ENCODE measurements around the gene BST2.
A peak's percentile ranks its signal among the peaks of the same experiment; 100 is the strongest.

BST2 gene

GRCh38 chr19:17436094-17436873 lies 30.9 kb upstream of the BST2 start:
- no peaks in the 10 kb centered on the region for H3K36me3 ChIP-seq (ENCODE audit: insufficient read depth, low read length)

GRCh38 chr19:17435218-17435617 lies 29.8 kb upstream of the BST2 start:
- no peaks in the 10 kb centered on the region for H3K36me3 ChIP-seq (ENCODE audit: insufficient read depth, low read length)
- H3K9me3 ChIP-seq (ENCODE audit: low read length), result no peaks in the 10 kb centered on the region
- H3K4me3 ChIP-seq (ENCODE audit: low read depth in 1 of 2, low read length in 2 of 2), result no peak overlapping the region
- H3K9ac ChIP-seq (ENCODE audit: low read length), result no peak overlapping the region
- H3K27ac ChIP-seq (ENCODE audit: low read depth, low read length), result no peak overlapping the region
- no peaks in the 10 kb centered on the region for H3K4me1 ChIP-seq (ENCODE audit: insufficient read depth, low read length)
- no peaks in the 10 kb centered on the region for H3K27me3 ChIP-seq (ENCODE audit: control insufficient read depth in 1 of 2, insufficient read depth in 2 of 2, low read length in 2 of 2)

More at GRCh38 chr19:17436094-17436873, 30.9 kb upstream of the BST2 start:
- no peak overlapping the region for H3K4me3 ChIP-seq (ENCODE audit: low read depth in 1 of 2, low read length in 2 of 2)
- no peaks in the 10 kb centered on the region for H3K9me3 ChIP-seq (ENCODE audit: low read length)
- no peak overlapping the region for H3K27ac ChIP-seq (ENCODE audit: low read depth, low read length)
- no peaks in the 10 kb centered on the region for H3K4me1 ChIP-seq (ENCODE audit: insufficient read depth, low read length)
- H3K9ac ChIP-seq (ENCODE audit: low read length), result no peak overlapping the region
- no peaks in the 10 kb centered on the region for H3K27me3 ChIP-seq (ENCODE audit: control insufficient read depth in 1 of 2, insufficient read depth in 2 of 2, low read length in 2 of 2)

GRCh38 chr19:17431417-17431816 lies 26.0 kb upstream of the BST2 start:
- H3K36me3 ChIP-seq (ENCODE audit: insufficient read depth, low read length), result no peaks in the 10 kb centered on the region
- no peaks in the 10 kb centered on the region for H3K4me1 ChIP-seq (ENCODE audit: insufficient read depth, low read length)
- no peak overlapping the region for H3K4me3 ChIP-seq (ENCODE audit: low read depth in 1 of 2, low read length in 2 of 2)
- H3K9me3 ChIP-seq (ENCODE audit: low read length), result no peaks in the 10 kb centered on the region
- H3K27me3 ChIP-seq (ENCODE audit: control insufficient read depth in 1 of 2, insufficient read depth in 2 of 2, low read length in 2 of 2), result no peaks in the 10 kb centered on the region
- H3K27ac ChIP-seq (ENCODE audit: low read depth, low read length), result no peak overlapping the region
- no peak overlapping the region for H3K9ac ChIP-seq (ENCODE audit: low read length)

- H3K9me3 ChIP-seq (ENCODE audit: low read length), result no peaks in the 10 kb centered on the region
- H3K4me3 ChIP-seq (ENCODE audit: low read depth in 1 of 2, low read length in 2 of 2), result no peak overlapping the region
- no peak overlapping the region for H3K9ac ChIP-seq (ENCODE audit: low read length)
- H3K27me3 ChIP-seq (ENCODE audit: control insufficient read depth in 1 of 2, insufficient read depth in 2 of 2, low read length in 2 of 2), result no peaks in the 10 kb centered on the region
- no peaks in the 10 kb centered on the region for H3K36me3 ChIP-seq (ENCODE audit: insufficient read depth, low read length)
- no peaks in the 10 kb centered on the region for H3K4me1 ChIP-seq (ENCODE audit: insufficient read depth, low read length)
- no peak overlapping the region for H3K27ac ChIP-seq (ENCODE audit: low read depth, low read length)
Observed at GRCh38 chr19:17429641-17430113, 24.2 kb upstream of the BST2 start.

- no peak overlapping the region for H3K4me3 ChIP-seq (ENCODE audit: low read depth in 1 of 2, low read length in 2 of 2)
- no peaks in the 10 kb centered on the region for H3K27me3 ChIP-seq (ENCODE audit: control insufficient read depth in 1 of 2, insufficient read depth in 2 of 2, low read length in 2 of 2)
- H3K27ac ChIP-seq (ENCODE audit: low read depth, low read length), result no peak overlapping the region
- no peaks in the 10 kb centered on the region for H3K9me3 ChIP-seq (ENCODE audit: low read length)
- H3K9ac ChIP-seq (ENCODE audit: low read length), result no peak overlapping the region
- no peaks in the 10 kb centered on the region for H3K4me1 ChIP-seq (ENCODE audit: insufficient read depth, low read length)
- H3K36me3 ChIP-seq (ENCODE audit: insufficient read depth, low read length), result no peaks in the 10 kb centered on the region
Observed at GRCh38 chr19:17424743-17425365, 19.4 kb upstream of the BST2 start.

GRCh38 chr19:17423429-17424208 lies 18.2 kb upstream of the BST2 start:
- no peak overlapping the region for H3K4me3 ChIP-seq (ENCODE audit: low read depth in 1 of 2, low read length in 2 of 2)
- no peak overlapping the region for H3K27ac ChIP-seq (ENCODE audit: low read depth, low read length)
- H3K4me1 ChIP-seq (ENCODE audit: insufficient read depth, low read length), result peaks cover 6% of the 10 kb centered on the region
- H3K36me3 ChIP-seq (ENCODE audit: insufficient read depth, low read length), result no peaks in the 10 kb centered on the region
- H3K9ac ChIP-seq (ENCODE audit: low read length), result no peak overlapping the region
- H3K27me3 ChIP-seq (ENCODE audit: control insufficient read depth in 1 of 2, insufficient read depth in 2 of 2, low read length in 2 of 2), result no peaks in the 10 kb centered on the region
- no peaks in the 10 kb centered on the region for H3K9me3 ChIP-seq (ENCODE audit: low read length)

- no peak overlapping the region for H3K9ac ChIP-seq (ENCODE audit: low read length)
- H3K36me3 ChIP-seq (ENCODE audit: insufficient read depth, low read length), result no peaks in the 10 kb centered on the region
- peaks cover 6% of the 10 kb centered on the region for H3K4me1 ChIP-seq (ENCODE audit: insufficient read depth, low read length)
- no peak overlapping the region for H3K4me3 ChIP-seq (ENCODE audit: low read depth in 1 of 2, low read length in 2 of 2)
- H3K27ac ChIP-seq (ENCODE audit: low read depth, low read length), result no peak overlapping the region
- H3K9me3 ChIP-seq (ENCODE audit: low read length), result no peaks in the 10 kb centered on the region
- H3K27me3 ChIP-seq (ENCODE audit: control insufficient read depth in 1 of 2, insufficient read depth in 2 of 2, low read length in 2 of 2), result no peaks in the 10 kb centered on the region
Observed at GRCh38 chr19:17421942-17422341, 16.5 kb upstream of the BST2 start.

- no peak overlapping the region for H3K9ac ChIP-seq (ENCODE audit: low read length)
- H3K27me3 ChIP-seq (ENCODE audit: control insufficient read depth in 1 of 2, insufficient read depth in 2 of 2, low read length in 2 of 2), result no peaks in the 10 kb centered on the region
- peak overlapping the region; percentile 68 to 86 for H3K4me3 ChIP-seq (ENCODE audit: low read depth in 1 of 2, low read length in 2 of 2)
- H3K4me1 ChIP-seq (ENCODE audit: insufficient read depth, low read length), result peaks cover 6% of the 10 kb centered on the region
- H3K27ac ChIP-seq (ENCODE audit: low read depth, low read length), result peak overlapping the region; percentile 27
- H3K9me3 ChIP-seq (ENCODE audit: low read length), result no peaks in the 10 kb centered on the region
- H3K36me3 ChIP-seq (ENCODE audit: insufficient read depth, low read length), result no peaks in the 10 kb centered on the region
Observed at GRCh38 chr19:17420475-17420924, 15.1 kb upstream of the BST2 start.

- Histone ChIP-seq H3K4me3 (ENCODE audit: low read depth in 1 of 2, low read length in 2 of 2) (peak within 1 kb of the TSS; percentile 68 to 86), H3K27me3 (ENCODE audit: control insufficient read depth in 1 of 2, insufficient read depth in 2 of 2, low read length in 2 of 2) (no peaks in the 10 kb centered on the region), H3K4me1 (ENCODE audit: insufficient read depth, low read length) (peaks cover 6% of the 10 kb centered on the region), H3K9me3 (ENCODE audit: low read length) (no peaks in the 10 kb centered on the region), H3K9ac (ENCODE audit: low read length) (no peak within 1 kb of the TSS), H3K27ac (ENCODE audit: low read depth, low read length) (peak within 1 kb of the TSS; percentile 74), H3K36me3 (ENCODE audit: insufficient read depth, low read length) (no peaks in the 10 kb centered on the region)
Observed at GRCh38 chr19:17419621-17420474, 14.4 kb upstream of the BST2 start, which contains the start of gene MVB12A. TSS of gene MVB12A (plus strand) at chr19:17420047. CDS start at chr19:17420136, 89 bp downstream.

- Histone ChIP-seq H3K27ac (ENCODE audit: low read depth, low read length) (peak overlapping the region; percentile 74), H3K9me3 (ENCODE audit: low read length) (no peaks in the 10 kb centered on the region), H3K4me3 (ENCODE audit: low read depth in 1 of 2, low read length in 2 of 2) (peak overlapping the region in 1 of 2 donors; percentile 37), H3K9ac (ENCODE audit: low read length) (no peak overlapping the region), H3K27me3 (ENCODE audit: control insufficient read depth in 1 of 2, insufficient read depth in 2 of 2, low read length in 2 of 2) (no peaks in the 10 kb centered on the region), H3K36me3 (ENCODE audit: insufficient read depth, low read length) (no peaks in the 10 kb centered on the region), H3K4me1 (ENCODE audit: insufficient read depth, low read length) (peaks cover 6% of the 10 kb centered on the region)
Observed at GRCh38 chr19:17419154-17419620, 13.8 kb upstream of the BST2 start.

Measured in muscle layer of colon (tissue), 2 donors.